Measurements from ENCODE around the gene FGF16. TPM values are rescaled to one million over a fixed set of nuclear protein-coding genes. Genes with fewer than 3 reads are reported as not detected.

The FGF16 gene
- polyA plus RNA-seq, 1 of the 3 experiments (the other 2 are of a cell fraction) = not detected

DNA sequence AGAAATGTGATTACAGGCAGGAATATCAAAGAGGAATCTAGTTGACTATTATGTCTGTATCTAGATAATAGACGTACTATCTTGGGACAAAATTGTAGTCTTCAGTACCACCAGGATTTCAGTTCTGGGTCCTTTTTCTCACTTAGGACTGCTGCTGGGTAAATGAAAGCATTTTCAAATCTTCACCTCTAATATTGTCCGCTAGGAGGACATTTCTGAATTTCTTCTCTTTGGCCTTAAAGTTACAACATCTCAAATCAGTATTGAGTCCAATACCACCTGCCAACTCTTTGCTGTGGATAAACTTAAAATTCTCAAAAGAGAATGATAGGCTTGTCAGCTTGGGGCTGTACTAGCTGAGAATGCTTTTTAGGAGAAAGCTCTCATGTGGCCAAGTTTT lies 6.0 kb downstream of the FGF16 start:
- TF ChIP-seq, protein P1, sequence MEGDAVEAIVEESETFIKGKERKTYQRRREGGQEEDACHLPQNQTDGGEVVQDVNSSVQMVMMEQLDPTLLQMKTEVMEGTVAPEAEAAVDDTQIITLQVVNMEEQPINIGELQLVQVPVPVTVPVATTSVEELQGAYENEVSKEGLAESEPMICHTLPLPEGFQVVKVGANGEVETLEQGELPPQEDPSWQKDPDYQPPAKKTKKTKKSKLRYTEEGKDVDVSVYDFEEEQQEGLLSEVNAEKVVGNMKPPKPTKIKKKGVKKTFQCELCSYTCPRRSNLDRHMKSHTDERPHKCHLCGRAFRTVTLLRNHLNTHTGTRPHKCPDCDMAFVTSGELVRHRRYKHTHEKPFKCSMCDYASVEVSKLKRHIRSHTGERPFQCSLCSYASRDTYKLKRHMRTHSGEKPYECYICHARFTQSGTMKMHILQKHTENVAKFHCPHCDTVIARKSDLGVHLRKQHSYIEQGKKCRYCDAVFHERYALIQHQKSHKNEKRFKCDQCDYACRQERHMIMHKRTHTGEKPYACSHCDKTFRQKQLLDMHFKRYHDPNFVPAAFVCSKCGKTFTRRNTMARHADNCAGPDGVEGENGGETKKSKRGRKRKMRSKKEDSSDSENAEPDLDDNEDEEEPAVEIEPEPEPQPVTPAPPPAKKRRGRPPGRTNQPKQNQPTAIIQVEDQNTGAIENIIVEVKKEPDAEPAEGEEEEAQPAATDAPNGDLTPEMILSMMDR (IDR thresholded peaks at IDR 0.05) = peak; percentile 34
- TF ChIP-seq RFX5 (IDR thresholded peaks at IDR 0.05; ENCODE audit: low read length) = no peak
- Histone ChIP-seq H3K9me2 (no peaks in the 10 kb centered on the region), H3K36me3 (replicated peaks in 1 of 2; ENCODE audit: control insufficient read depth in 1 of 2, insufficient read depth in 2 of 2, low read length in 1 of 2) (no peaks in the 10 kb centered on the region), H3K79me2 (ENCODE audit: insufficient read depth) (no peaks in the 10 kb centered on the region), H4K20me1 (ENCODE audit: insufficient read depth) (no peaks in the 10 kb centered on the region), H3K4me2 (no peak overlapping the region), H3K9ac (no peak overlapping the region), H3F3A (replicated peaks; ENCODE audit: insufficient read depth) (peaks cover 4% of the 10 kb centered on the region), H2AFZ (ENCODE audit: low read depth) (no peak overlapping the region), H3K9me3 (no peaks in the 10 kb centered on the region), H3K4me3 (ENCODE audit: low read depth in 2 of 2, low read length in 1 of 2) (no peak overlapping the region), H3K27ac (ENCODE audit: low read depth in 2 of 2, low read length in 1 of 2) (no peak overlapping the region), H3K4me1 (ENCODE audit: control insufficient read depth in 1 of 2, insufficient read depth in 2 of 2, low read depth in 1 of 2, low read length in 1 of 2) (no peaks in the 10 kb centered on the region), H3K27me3 (ENCODE audit: insufficient read depth) (no peaks in the 10 kb centered on the region; the same call in 1 of the 2 replicates)
- no peak for DNase-seq
- POLR2A ChIA-PET = no interaction called here
- 67% methylated on average over 2 of the region's 2 CpGs for WGBS (ENCODE audit: low lambda C conversion rate)
- CTCF ChIA-PET = interaction anchor here (0.7 to 1.2 kb wide), 2 partner anchors 8 to 12 kb away, joined by 3 to 5 read pairs; no protein-coding TSS in a partner anchor

DNA sequence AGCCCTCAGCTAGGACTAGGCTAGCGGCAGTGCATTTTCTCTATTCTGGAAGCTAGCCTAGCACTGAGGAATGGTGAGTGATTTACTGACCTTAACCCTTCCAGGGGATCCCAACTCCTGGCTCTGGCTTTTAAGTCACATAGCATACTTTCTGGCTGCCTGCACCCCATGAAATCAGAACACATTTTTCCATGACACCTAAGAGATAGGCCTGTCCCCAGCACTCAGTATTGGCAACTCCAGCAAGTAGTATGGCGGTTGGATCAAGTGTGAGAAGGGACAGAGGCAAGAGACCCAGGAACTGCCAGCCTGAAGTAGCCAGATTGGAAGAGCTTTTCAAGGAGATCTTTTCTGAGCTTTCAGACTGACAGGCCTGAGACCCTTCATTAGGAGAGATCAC lies 8.2 kb downstream of the FGF16 start:
- WGBS (ENCODE audit: low lambda C conversion rate) = 46% methylated on average over 2 of the region's 2 CpGs
- no peaks in the 10 kb centered on the region for H3K36me3 ChIP-seq (replicated peaks in 1 of 2; ENCODE audit: control insufficient read depth in 1 of 2, insufficient read depth in 2 of 2, low read length in 1 of 2)
- no peak for TF ChIP-seq GABPA (IDR thresholded peaks at IDR 0.05; ENCODE audit: low read depth)
- TF ChIP-seq SIN3A (IDR thresholded peaks at IDR 0.05; ENCODE audit: borderline replicate concordance, low read depth, low read length) = no peak
- TF ChIP-seq RFX5 (IDR thresholded peaks at IDR 0.05; ENCODE audit: low read length) = no peak
- TF ChIP-seq, protein P2, sequence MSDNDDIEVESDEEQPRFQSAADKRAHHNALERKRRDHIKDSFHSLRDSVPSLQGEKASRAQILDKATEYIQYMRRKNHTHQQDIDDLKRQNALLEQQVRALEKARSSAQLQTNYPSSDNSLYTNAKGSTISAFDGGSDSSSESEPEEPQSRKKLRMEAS (IDR thresholded peaks at IDR 0.05; ENCODE audit: low read depth) = no peak
- TF ChIP-seq POLR2AphosphoS5 (IDR thresholded peaks at IDR 0.05; ENCODE audit: low read depth, low read length) = no peak
- TF ChIP-seq ELF1 (IDR thresholded peaks at IDR 0.05) = no peak
- TF ChIP-seq TCF12 (IDR thresholded peaks at IDR 0.05) = no peak
- TF ChIP-seq, protein P1 (IDR thresholded peaks at IDR 0.05) = no peak
- no peak for TF ChIP-seq GATA2 (CRISPR knock-in tag; IDR thresholded peaks at IDR 0.05)
- TF ChIP-seq EZH2phosphoT487 (IDR thresholded peaks at IDR 0.05; ENCODE audit: borderline replicate concordance, low read depth) = no peak
- no peak for TF ChIP-seq TEAD4 (IDR thresholded peaks at IDR 0.05; ENCODE audit: borderline replicate concordance, insufficient read depth)
- H3K9ac ChIP-seq = no peak overlapping the region
- POLR2A ChIA-PET = no interaction called here
- no peaks in the 10 kb centered on the region for H3K4me1 ChIP-seq (ENCODE audit: control insufficient read depth in 1 of 2, insufficient read depth in 2 of 2, low read depth in 1 of 2, low read length in 1 of 2)
- no peak for DNase-seq
- no peaks in the 10 kb centered on the region for H4K20me1 ChIP-seq (ENCODE audit: insufficient read depth)
- H3K79me2 ChIP-seq (ENCODE audit: insufficient read depth) = no peaks in the 10 kb centered on the region
- H3K4me2 ChIP-seq = no peak overlapping the region
- no peaks in the 10 kb centered on the region for H3K9me3 ChIP-seq
- H2AFZ ChIP-seq (ENCODE audit: low read depth) = no peak overlapping the region
- H3K27me3 ChIP-seq (ENCODE audit: insufficient read depth) = no peaks in the 10 kb centered on the region
- no peak overlapping the region for H3K4me3 ChIP-seq (ENCODE audit: low read depth in 2 of 2, low read length in 1 of 2)
- no peaks in the 10 kb centered on the region for H3K9me2 ChIP-seq
- CTCF ChIA-PET = no interaction called here
- H3K27ac ChIP-seq (ENCODE audit: low read depth in 2 of 2, low read length in 1 of 2) = no peak overlapping the region
- peaks cover 4% of the 10 kb centered on the region for H3F3A ChIP-seq (replicated peaks; ENCODE audit: insufficient read depth)
